NB4 (cell line): Measurements from ENCODE around the gene SERGEF.

ENCODE experiments used
- MAX ChIP-seq: IDR thresholded peaks from 2 replicates; pipeline ENCODE4 v1.6.1; 2011; ENCODE audit warnings: low read depth, low read length
- MYC ChIP-seq: IDR thresholded peaks from 2 replicates; pipeline ENCODE4 v1.6.1; 2011; ENCODE audit warnings: low read depth, low read length
- POLR2A ChIP-seq: IDR thresholded peaks from 2 replicates; pipeline ENCODE4 v1.6.1; 2011; ENCODE audit warnings: mild to moderate bottlenecking; ENCODE audit not compliant: insufficient read length; ENCODE audit errors: extremely low read depth
- TF ChIP-seq, protein P1 (sequence below): IDR thresholded peaks from one replicate; pipeline ENCODE4 v1.5.1; 2012; ENCODE audit warnings: low read depth, low read length

GRCh38 chr11:17991783-17992433, 20.9 kb downstream of the SERGEF start:
- TF ChIP-seq, protein P1, sequence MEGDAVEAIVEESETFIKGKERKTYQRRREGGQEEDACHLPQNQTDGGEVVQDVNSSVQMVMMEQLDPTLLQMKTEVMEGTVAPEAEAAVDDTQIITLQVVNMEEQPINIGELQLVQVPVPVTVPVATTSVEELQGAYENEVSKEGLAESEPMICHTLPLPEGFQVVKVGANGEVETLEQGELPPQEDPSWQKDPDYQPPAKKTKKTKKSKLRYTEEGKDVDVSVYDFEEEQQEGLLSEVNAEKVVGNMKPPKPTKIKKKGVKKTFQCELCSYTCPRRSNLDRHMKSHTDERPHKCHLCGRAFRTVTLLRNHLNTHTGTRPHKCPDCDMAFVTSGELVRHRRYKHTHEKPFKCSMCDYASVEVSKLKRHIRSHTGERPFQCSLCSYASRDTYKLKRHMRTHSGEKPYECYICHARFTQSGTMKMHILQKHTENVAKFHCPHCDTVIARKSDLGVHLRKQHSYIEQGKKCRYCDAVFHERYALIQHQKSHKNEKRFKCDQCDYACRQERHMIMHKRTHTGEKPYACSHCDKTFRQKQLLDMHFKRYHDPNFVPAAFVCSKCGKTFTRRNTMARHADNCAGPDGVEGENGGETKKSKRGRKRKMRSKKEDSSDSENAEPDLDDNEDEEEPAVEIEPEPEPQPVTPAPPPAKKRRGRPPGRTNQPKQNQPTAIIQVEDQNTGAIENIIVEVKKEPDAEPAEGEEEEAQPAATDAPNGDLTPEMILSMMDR: peak; percentile 76
- TF ChIP-seq POLR2A (no peak), MAX (no peak), MYC (no peak)
